Measurements from ENCODE around the gene PCBP3. TPM values are rescaled to one million over a fixed set of nuclear protein-coding genes. Genes with fewer than 3 reads are reported as not detected.
A peak's percentile ranks its signal among the peaks of the same experiment; 100 is the strongest.

Gene PCBP3
- polyA plus RNA-seq, 1 donor (not counting 4 experiments of a cell fraction or from before 2014, with no cell fraction given): 0.25 TPM

GRCh38 chr21:45973475-45974072, 330.0 kb downstream of the PCBP3 start:
- Histone ChIP-seq H3K36me3 (ENCODE audit: control insufficient read depth in 2 of 2, extremely low read depth in 1 of 2, insufficient read depth in 2 of 2, low read length in 2 of 2) (no peaks in the 10 kb centered on the region), H3K27me3 (ENCODE audit: control insufficient read depth, extremely low read depth, insufficient read depth, low read length) (peaks cover 38% of the 10 kb centered on the region), H3K4me2 (ENCODE audit: control insufficient read depth, extremely low read depth, insufficient read depth, low read depth, low read length) (peak overlapping the region; percentile 87), H3K4me3 (ENCODE audit: control insufficient read depth in 2 of 3, extremely low read depth in 1 of 3, insufficient read depth in 2 of 3, low read depth in 1 of 3, low read length in 3 of 3) (peak overlapping the region; percentile 6 to 61 (median 18)), H4K20me1 (ENCODE audit: control insufficient read depth, extremely low read depth, insufficient read depth, low read length) (no peaks in the 10 kb centered on the region), H3K9ac (ENCODE audit: control insufficient read depth, extremely low read depth, insufficient read depth, low read length) (peak overlapping the region; percentile 54), H3K4me1 (ENCODE audit: control insufficient read depth, extremely low read depth, insufficient read depth, low read length) (peaks cover 22% of the 10 kb centered on the region), H3K9me1 (ENCODE audit: control insufficient read depth, extremely low read depth, insufficient read depth, low read length) (no peaks in the 10 kb centered on the region), H3K9me3 (ENCODE audit: control insufficient read depth, low read depth, low read length) (no peaks in the 10 kb centered on the region), H2AFZ (ENCODE audit: control insufficient read depth, low read length) (peak overlapping the region; percentile 82), H3K27ac (ENCODE audit: control insufficient read depth, insufficient read depth, low read length) (no peak overlapping the region), H3K79me2 (ENCODE audit: control insufficient read depth, insufficient read depth, low read length) (no peaks in the 10 kb centered on the region)
- DNase-seq (ENCODE audit: low read depth, low spot score) (no peak), FAIRE-seq (no peak)
- dilution Hi-C loops (cut with MboI; ENCODE audit: extremely low pct_ligation_motif_present, low sequenced_read_pairs): no loop called here
- no peak for TF ChIP-seq EZH2 (IDR thresholded peaks at IDR 0.05; ENCODE audit: low read length)
- TF ChIP-seq, protein P1, sequence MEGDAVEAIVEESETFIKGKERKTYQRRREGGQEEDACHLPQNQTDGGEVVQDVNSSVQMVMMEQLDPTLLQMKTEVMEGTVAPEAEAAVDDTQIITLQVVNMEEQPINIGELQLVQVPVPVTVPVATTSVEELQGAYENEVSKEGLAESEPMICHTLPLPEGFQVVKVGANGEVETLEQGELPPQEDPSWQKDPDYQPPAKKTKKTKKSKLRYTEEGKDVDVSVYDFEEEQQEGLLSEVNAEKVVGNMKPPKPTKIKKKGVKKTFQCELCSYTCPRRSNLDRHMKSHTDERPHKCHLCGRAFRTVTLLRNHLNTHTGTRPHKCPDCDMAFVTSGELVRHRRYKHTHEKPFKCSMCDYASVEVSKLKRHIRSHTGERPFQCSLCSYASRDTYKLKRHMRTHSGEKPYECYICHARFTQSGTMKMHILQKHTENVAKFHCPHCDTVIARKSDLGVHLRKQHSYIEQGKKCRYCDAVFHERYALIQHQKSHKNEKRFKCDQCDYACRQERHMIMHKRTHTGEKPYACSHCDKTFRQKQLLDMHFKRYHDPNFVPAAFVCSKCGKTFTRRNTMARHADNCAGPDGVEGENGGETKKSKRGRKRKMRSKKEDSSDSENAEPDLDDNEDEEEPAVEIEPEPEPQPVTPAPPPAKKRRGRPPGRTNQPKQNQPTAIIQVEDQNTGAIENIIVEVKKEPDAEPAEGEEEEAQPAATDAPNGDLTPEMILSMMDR (optimal IDR thresholded peaks at IDR 0.05 in 1 of 3, IDR thresholded peaks at IDR 0.05 in 1 of 3, conservative IDR thresholded peaks at IDR 0.05 in 1 of 3; ENCODE audit: extremely low read depth in 1 of 3, insufficient read depth in 2 of 3, low read length in 3 of 3): peak; percentile 55 to 78 (median 60)

- H3K4me1 ChIP-seq (ENCODE audit: control insufficient read depth, extremely low read depth, insufficient read depth, low read length): peaks cover 22% of the 10 kb centered on the region
- H3K27me3 ChIP-seq (ENCODE audit: control insufficient read depth, extremely low read depth, insufficient read depth, low read length): peaks cover 38% of the 10 kb centered on the region
- peak overlapping the region; percentile 54 for H3K9ac ChIP-seq (ENCODE audit: control insufficient read depth, extremely low read depth, insufficient read depth, low read length)
- FAIRE-seq (no peak), DNase-seq (ENCODE audit: low read depth, low spot score) (no peak)
- H4K20me1 ChIP-seq (ENCODE audit: control insufficient read depth, extremely low read depth, insufficient read depth, low read length): no peaks in the 10 kb centered on the region
- H3K36me3 ChIP-seq (ENCODE audit: control insufficient read depth in 2 of 2, extremely low read depth in 1 of 2, insufficient read depth in 2 of 2, low read length in 2 of 2): no peaks in the 10 kb centered on the region
- H3K9me1 ChIP-seq (ENCODE audit: control insufficient read depth, extremely low read depth, insufficient read depth, low read length): no peaks in the 10 kb centered on the region
- peak overlapping the region; percentile 82 for H2AFZ ChIP-seq (ENCODE audit: control insufficient read depth, low read length)
- H3K4me2 ChIP-seq (ENCODE audit: control insufficient read depth, extremely low read depth, insufficient read depth, low read depth, low read length): peak overlapping the region; percentile 87
- no peaks in the 10 kb centered on the region for H3K79me2 ChIP-seq (ENCODE audit: control insufficient read depth, insufficient read depth, low read length)
- TF ChIP-seq, protein P1 (optimal IDR thresholded peaks at IDR 0.05 in 1 of 3, IDR thresholded peaks at IDR 0.05 in 1 of 3, conservative IDR thresholded peaks at IDR 0.05 in 1 of 3; ENCODE audit: extremely low read depth in 1 of 3, insufficient read depth in 2 of 3, low read length in 3 of 3): no peak
- TF ChIP-seq EZH2 (IDR thresholded peaks at IDR 0.05; ENCODE audit: low read length): no peak
- H3K9me3 ChIP-seq (ENCODE audit: control insufficient read depth, low read depth, low read length): no peaks in the 10 kb centered on the region
- H3K4me3 ChIP-seq (ENCODE audit: control insufficient read depth in 2 of 3, extremely low read depth in 1 of 3, insufficient read depth in 2 of 3, low read depth in 1 of 3, low read length in 3 of 3): peak overlapping the region; percentile 6 to 61 (median 18)
- H3K27ac ChIP-seq (ENCODE audit: control insufficient read depth, insufficient read depth, low read length): no peak overlapping the region
- dilution Hi-C loops (cut with MboI; ENCODE audit: extremely low pct_ligation_motif_present, low sequenced_read_pairs): no loop called here
Observed at GRCh38 chr21:45974073-45975019, 330.8 kb downstream of the PCBP3 start.
